ENCODE results near the gene FAM3C.
A peak's percentile ranks its signal among the peaks of the same experiment; 100 is the strongest.
"Not testable (repeated sequence)": the region's sequence is repeated elsewhere in the genome, so short reads cannot be mapped to it uniquely, and the experiment has no call there.

Gene FAM3C

GRCh38 chr7:121328508-121329190 lies 67.5 kb downstream of the FAM3C start, which contains the start of gene WNT16:
TSS of gene WNT16 (plus strand) at chr7:121329000. CDS start at chr7:121329293, 293 bp downstream.
- Histone ChIP-seq H3K9ac (ENCODE audit: low read length) (no peak within 1 kb of the TSS), H3K36me3 (ENCODE audit: insufficient read depth, low read length) (no peaks in the 10 kb centered on the region), H3K4me1 (ENCODE audit: insufficient read depth, low read length) (peaks cover 12% of the 10 kb centered on the region), H3K9me3 (ENCODE audit: low read length) (no peaks in the 10 kb centered on the region), H3K27me3 (ENCODE audit: control insufficient read depth in 1 of 2, insufficient read depth in 2 of 2, low read length in 2 of 2) (peaks cover 41 to 44% of the 10 kb centered on the region in 2 donors), H3K4me3 (ENCODE audit: low read depth in 1 of 2, low read length in 2 of 2) (peak within 1 kb of the TSS; percentile 23 to 48), H3K27ac (ENCODE audit: low read depth, low read length) (no peak within 1 kb of the TSS)

GRCh38 chr7:121327671-121328070 lies 68.4 kb downstream of the FAM3C start:
- Histone ChIP-seq H3K9me3 (ENCODE audit: low read length) (no peaks in the 10 kb centered on the region), H3K27me3 (ENCODE audit: control insufficient read depth in 1 of 2, insufficient read depth in 2 of 2, low read length in 2 of 2) (peaks cover 41 to 44% of the 10 kb centered on the region in 2 donors), H3K4me1 (ENCODE audit: insufficient read depth, low read length) (peaks cover 12% of the 10 kb centered on the region), H3K36me3 (ENCODE audit: insufficient read depth, low read length) (no peaks in the 10 kb centered on the region), H3K27ac (ENCODE audit: low read depth, low read length) (no peak overlapping the region), H3K9ac (ENCODE audit: low read length) (no peak overlapping the region), H3K4me3 (ENCODE audit: low read depth in 1 of 2, low read length in 2 of 2) (no peak overlapping the region)

GRCh38 chr7:121323515-121324302 lies 72.4 kb downstream of the FAM3C start:
- Histone ChIP-seq H3K9me3 (ENCODE audit: low read length) (no peaks in the 10 kb centered on the region), H3K4me3 (ENCODE audit: low read depth in 1 of 2, low read length in 2 of 2) (no peak overlapping the region), H3K27ac (ENCODE audit: low read depth, low read length) (no peak overlapping the region), H3K27me3 (ENCODE audit: control insufficient read depth in 1 of 2, insufficient read depth in 2 of 2, low read length in 2 of 2) (peaks cover 5 to 9% of the 10 kb centered on the region in 2 donors), H3K36me3 (ENCODE audit: insufficient read depth, low read length) (no peaks in the 10 kb centered on the region), H3K9ac (ENCODE audit: low read length) (no peak overlapping the region), H3K4me1 (ENCODE audit: insufficient read depth, low read length) (no peaks in the 10 kb centered on the region)

- no peak overlapping the region for H3K27ac ChIP-seq (ENCODE audit: low read depth, low read length)
- H3K9me3 ChIP-seq (ENCODE audit: low read length): no peaks in the 10 kb centered on the region
- H3K4me1 ChIP-seq (ENCODE audit: insufficient read depth, low read length): no peaks in the 10 kb centered on the region
- no peak overlapping the region for H3K9ac ChIP-seq (ENCODE audit: low read length)
- H3K4me3 ChIP-seq (ENCODE audit: low read depth in 1 of 2, low read length in 2 of 2): no peak overlapping the region
- H3K36me3 ChIP-seq (ENCODE audit: insufficient read depth, low read length): no peaks in the 10 kb centered on the region
- no peaks in the 10 kb centered on the region for H3K27me3 ChIP-seq (ENCODE audit: control insufficient read depth in 1 of 2, insufficient read depth in 2 of 2, low read length in 2 of 2)
These were observed 73.6 kb downstream of the FAM3C start for GRCh38 chr7:121322460-121322859.

- H3K4me3 ChIP-seq (ENCODE audit: low read depth in 1 of 2, low read length in 2 of 2); H3K27me3 ChIP-seq (ENCODE audit: control insufficient read depth in 1 of 2, insufficient read depth in 2 of 2, low read length in 2 of 2); H3K4me1 ChIP-seq (ENCODE audit: insufficient read depth, low read length): not testable (repeated sequence)
These were observed 80.9 kb downstream of the FAM3C start for GRCh38 chr7:121315170-121315569.

GRCh38 chr7:121313793-121314676 lies 82.1 kb downstream of the FAM3C start:
- Histone ChIP-seq H3K9ac (ENCODE audit: low read length) (no peak overlapping the region), H3K36me3 (ENCODE audit: insufficient read depth, low read length) (no peaks in the 10 kb centered on the region), H3K4me3 (ENCODE audit: low read depth in 1 of 2, low read length in 2 of 2) (no peak overlapping the region), H3K27me3 (ENCODE audit: control insufficient read depth in 1 of 2, insufficient read depth in 2 of 2, low read length in 2 of 2) (no peaks in the 10 kb centered on the region), H3K27ac (ENCODE audit: low read depth, low read length) (no peak overlapping the region), H3K4me1 (ENCODE audit: insufficient read depth, low read length) (no peaks in the 10 kb centered on the region), H3K9me3 (ENCODE audit: low read length) (no peaks in the 10 kb centered on the region)

More at GRCh38 chr7:121315170-121315569, 80.9 kb downstream of the FAM3C start:
- H3K9me3 ChIP-seq (ENCODE audit: low read length); H3K36me3 ChIP-seq (ENCODE audit: insufficient read depth, low read length); H3K27ac ChIP-seq (ENCODE audit: low read depth, low read length); H3K9ac ChIP-seq (ENCODE audit: low read length): not testable (repeated sequence)

- H3K4me3 ChIP-seq (ENCODE audit: low read depth in 1 of 2, low read length in 2 of 2): no peak overlapping the region
- H3K27me3 ChIP-seq (ENCODE audit: control insufficient read depth in 1 of 2, insufficient read depth in 2 of 2, low read length in 2 of 2): no peaks in the 10 kb centered on the region
- H3K27ac ChIP-seq (ENCODE audit: low read depth, low read length): no peak overlapping the region
- no peak overlapping the region for H3K9ac ChIP-seq (ENCODE audit: low read length)
- no peaks in the 10 kb centered on the region for H3K9me3 ChIP-seq (ENCODE audit: low read length)
- no peaks in the 10 kb centered on the region for H3K36me3 ChIP-seq (ENCODE audit: insufficient read depth, low read length)
- H3K4me1 ChIP-seq (ENCODE audit: insufficient read depth, low read length): no peaks in the 10 kb centered on the region
These were observed 82.8 kb downstream of the FAM3C start for GRCh38 chr7:121313220-121313792.

- Histone ChIP-seq H3K4me1 (ENCODE audit: insufficient read depth, low read length) (no peaks in the 10 kb centered on the region), H3K27ac (ENCODE audit: low read depth, low read length) (no peak overlapping the region), H3K36me3 (ENCODE audit: insufficient read depth, low read length) (no peaks in the 10 kb centered on the region), H3K9ac (ENCODE audit: low read length) (no peak overlapping the region), H3K27me3 (ENCODE audit: control insufficient read depth in 1 of 2, insufficient read depth in 2 of 2, low read length in 2 of 2) (no peaks in the 10 kb centered on the region), H3K9me3 (ENCODE audit: low read length) (no peaks in the 10 kb centered on the region), H3K4me3 (ENCODE audit: low read depth in 1 of 2, low read length in 2 of 2) (no peak overlapping the region)
These were observed 89.0 kb downstream of the FAM3C start for GRCh38 chr7:121307021-121307574.

GRCh38 chr7:121306565-121306964 lies 89.5 kb downstream of the FAM3C start:
- H3K9me3 ChIP-seq (ENCODE audit: low read length): no peaks in the 10 kb centered on the region
- H3K36me3 ChIP-seq (ENCODE audit: insufficient read depth, low read length): no peaks in the 10 kb centered on the region
- no peaks in the 10 kb centered on the region for H3K27me3 ChIP-seq (ENCODE audit: control insufficient read depth in 1 of 2, insufficient read depth in 2 of 2, low read length in 2 of 2)
- no peaks in the 10 kb centered on the region for H3K4me1 ChIP-seq (ENCODE audit: insufficient read depth, low read length)
- no peak overlapping the region for H3K27ac ChIP-seq (ENCODE audit: low read depth, low read length)
- H3K9ac ChIP-seq (ENCODE audit: low read length): no peak overlapping the region
- H3K4me3 ChIP-seq (ENCODE audit: low read depth in 1 of 2, low read length in 2 of 2): no peak overlapping the region

- no peak overlapping the region for H3K4me3 ChIP-seq (ENCODE audit: low read depth in 1 of 2, low read length in 2 of 2)
- H3K27me3 ChIP-seq (ENCODE audit: control insufficient read depth in 1 of 2, insufficient read depth in 2 of 2, low read length in 2 of 2): no peaks in the 10 kb centered on the region
- H3K27ac ChIP-seq (ENCODE audit: low read depth, low read length): no peak overlapping the region
- H3K36me3 ChIP-seq (ENCODE audit: insufficient read depth, low read length): no peaks in the 10 kb centered on the region
- no peaks in the 10 kb centered on the region for H3K9me3 ChIP-seq (ENCODE audit: low read length)
- H3K9ac ChIP-seq (ENCODE audit: low read length): no peak overlapping the region
- H3K4me1 ChIP-seq (ENCODE audit: insufficient read depth, low read length): no peaks in the 10 kb centered on the region
These were observed 91.0 kb downstream of the FAM3C start for GRCh38 chr7:121305109-121305508.

All from muscle layer of colon (tissue), 2 donors.